WTC11 (cell line): ENCODE results near the gene ARHGAP15.

Source experiments
- ZBTB21 ChIP-seq: sonication (generic); formaldehyde crosslinking; IDR thresholded peaks from 2 replicates; pipeline ENCODE4 v1.8.1; 2023; ENCODE audit warnings: mild to moderate bottlenecking, missing genetic modification reagents, borderline replicate concordance
- ZNF121 ChIP-seq: sonication (generic); formaldehyde crosslinking; IDR thresholded peaks from 2 replicates; pipeline ENCODE4 v1.8.0; 2023; ENCODE audit warnings: missing genetic modification reagents
- ZNF423 ChIP-seq: fragments of 250-450 bp; sonication (Bioruptor Pico); IDR thresholded peaks from 2 replicates; pipeline ENCODE4 v2.1.2; 2022; ENCODE audit warnings: mild to moderate bottlenecking, moderate library complexity
- TF ChIP-seq, protein P1 (sequence below): fragments of 200-600 bp; IDR thresholded peaks from 2 replicates; pipeline ENCODE4 v1.8.0; 2022; ENCODE audit warnings: antibody characterized with exemption

DNA sequence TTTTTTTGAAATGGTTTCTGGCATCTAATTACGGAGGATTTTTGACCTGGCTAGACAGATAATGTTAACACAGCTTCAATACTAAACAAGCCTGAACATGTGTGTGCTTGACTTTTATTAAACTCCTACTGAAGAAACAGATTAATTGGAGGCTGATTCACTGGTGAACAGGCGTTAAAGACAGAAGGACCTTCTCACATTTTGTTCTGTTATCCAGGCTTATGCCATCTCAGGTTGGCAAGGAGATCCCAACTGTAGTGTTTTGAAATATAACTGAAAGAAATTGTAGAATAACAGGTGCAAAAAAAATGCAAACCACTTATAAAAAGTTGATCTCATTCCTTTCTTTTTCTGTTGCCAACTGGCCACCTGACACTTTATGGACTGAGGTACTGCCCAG lies 269.6 kb downstream of the ARHGAP15 start:
- TF ChIP-seq ZNF121 (CRISPR knock-in tag): no peak
- TF ChIP-seq, protein P1, sequence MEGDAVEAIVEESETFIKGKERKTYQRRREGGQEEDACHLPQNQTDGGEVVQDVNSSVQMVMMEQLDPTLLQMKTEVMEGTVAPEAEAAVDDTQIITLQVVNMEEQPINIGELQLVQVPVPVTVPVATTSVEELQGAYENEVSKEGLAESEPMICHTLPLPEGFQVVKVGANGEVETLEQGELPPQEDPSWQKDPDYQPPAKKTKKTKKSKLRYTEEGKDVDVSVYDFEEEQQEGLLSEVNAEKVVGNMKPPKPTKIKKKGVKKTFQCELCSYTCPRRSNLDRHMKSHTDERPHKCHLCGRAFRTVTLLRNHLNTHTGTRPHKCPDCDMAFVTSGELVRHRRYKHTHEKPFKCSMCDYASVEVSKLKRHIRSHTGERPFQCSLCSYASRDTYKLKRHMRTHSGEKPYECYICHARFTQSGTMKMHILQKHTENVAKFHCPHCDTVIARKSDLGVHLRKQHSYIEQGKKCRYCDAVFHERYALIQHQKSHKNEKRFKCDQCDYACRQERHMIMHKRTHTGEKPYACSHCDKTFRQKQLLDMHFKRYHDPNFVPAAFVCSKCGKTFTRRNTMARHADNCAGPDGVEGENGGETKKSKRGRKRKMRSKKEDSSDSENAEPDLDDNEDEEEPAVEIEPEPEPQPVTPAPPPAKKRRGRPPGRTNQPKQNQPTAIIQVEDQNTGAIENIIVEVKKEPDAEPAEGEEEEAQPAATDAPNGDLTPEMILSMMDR: no peak
- no peak for TF ChIP-seq ZNF423 (CRISPR knock-in tag)
- TF ChIP-seq ZBTB21: no peak
